GM10248 (cell line): Measurements from ENCODE around the gene CD300LF.

Experiments
- CTCF ChIA-PET: fragments of 300-600 bp; sonication (Branson Sonifier 250); formaldehyde crosslinking; extraction: SDS; loops from one replicate; lab custom pipeline; 2021; ENCODE audit warnings: antibody characterized with exemption; lab: Yijun Ruan, JAX
- POLR2A ChIA-PET: fragments of 350-650 bp; sonication (Branson Sonifier 250); formaldehyde crosslinking; extraction: SDS; loops from one replicate; lab custom pipeline; 2020; ENCODE audit warnings: antibody characterized with exemption; lab: Yijun Ruan, JAX
- DNase-seq: peaks from one replicate; pipeline ENCODE4 v3.0.0; 2012; ENCODE audit errors: extremely low spot score
- TF ChIP-seq, protein P1 (sequence below): IDR thresholded peaks from 2 replicates; pipeline ENCODE4 v1.5.1; 2012; ENCODE audit warnings: mild to moderate bottlenecking, low read depth; ENCODE audit errors: extremely low read depth, missing control alignments, control extremely low read depth

CD300LF gene

DNA sequence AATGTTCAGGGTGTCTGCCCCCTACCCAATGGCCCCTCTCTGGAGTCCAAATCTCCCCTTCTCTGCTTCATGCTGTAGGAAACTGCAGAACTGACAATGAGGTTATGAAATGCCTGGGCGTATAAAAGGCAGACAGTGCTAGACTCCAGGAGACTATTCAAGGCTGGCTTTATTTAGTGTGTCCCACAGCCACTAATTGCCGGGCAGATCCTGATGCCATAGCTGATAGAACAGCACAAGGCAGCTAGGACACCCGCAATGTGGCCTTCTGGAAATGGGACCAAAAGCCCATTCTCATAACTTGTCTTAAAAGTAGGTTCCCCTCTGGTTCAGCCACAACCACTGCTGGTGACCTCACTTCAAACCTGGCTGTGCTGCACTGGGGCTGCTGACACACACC is 60.7 kb downstream of the CD300LF start:
- POLR2A ChIA-PET = no interaction called here
- TF ChIP-seq, protein P1, sequence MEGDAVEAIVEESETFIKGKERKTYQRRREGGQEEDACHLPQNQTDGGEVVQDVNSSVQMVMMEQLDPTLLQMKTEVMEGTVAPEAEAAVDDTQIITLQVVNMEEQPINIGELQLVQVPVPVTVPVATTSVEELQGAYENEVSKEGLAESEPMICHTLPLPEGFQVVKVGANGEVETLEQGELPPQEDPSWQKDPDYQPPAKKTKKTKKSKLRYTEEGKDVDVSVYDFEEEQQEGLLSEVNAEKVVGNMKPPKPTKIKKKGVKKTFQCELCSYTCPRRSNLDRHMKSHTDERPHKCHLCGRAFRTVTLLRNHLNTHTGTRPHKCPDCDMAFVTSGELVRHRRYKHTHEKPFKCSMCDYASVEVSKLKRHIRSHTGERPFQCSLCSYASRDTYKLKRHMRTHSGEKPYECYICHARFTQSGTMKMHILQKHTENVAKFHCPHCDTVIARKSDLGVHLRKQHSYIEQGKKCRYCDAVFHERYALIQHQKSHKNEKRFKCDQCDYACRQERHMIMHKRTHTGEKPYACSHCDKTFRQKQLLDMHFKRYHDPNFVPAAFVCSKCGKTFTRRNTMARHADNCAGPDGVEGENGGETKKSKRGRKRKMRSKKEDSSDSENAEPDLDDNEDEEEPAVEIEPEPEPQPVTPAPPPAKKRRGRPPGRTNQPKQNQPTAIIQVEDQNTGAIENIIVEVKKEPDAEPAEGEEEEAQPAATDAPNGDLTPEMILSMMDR = no peak
- CTCF ChIA-PET = no interaction called here
- DNase-seq = no peak

GRCh38 chr17:74649909-74650308 is 62.8 kb downstream of the CD300LF start:
- TF ChIP-seq, protein P1 = no peak
- ChIA-PET POLR2A (no interaction called here), CTCF (interaction anchor here (1.1 to 3.6 kb wide), 3 partner anchors 8 to 87 kb away, joined by 3 to 34 read pairs (median 22); partner anchors contain the start of gene RAB37)
- no peak for DNase-seq

DNA sequence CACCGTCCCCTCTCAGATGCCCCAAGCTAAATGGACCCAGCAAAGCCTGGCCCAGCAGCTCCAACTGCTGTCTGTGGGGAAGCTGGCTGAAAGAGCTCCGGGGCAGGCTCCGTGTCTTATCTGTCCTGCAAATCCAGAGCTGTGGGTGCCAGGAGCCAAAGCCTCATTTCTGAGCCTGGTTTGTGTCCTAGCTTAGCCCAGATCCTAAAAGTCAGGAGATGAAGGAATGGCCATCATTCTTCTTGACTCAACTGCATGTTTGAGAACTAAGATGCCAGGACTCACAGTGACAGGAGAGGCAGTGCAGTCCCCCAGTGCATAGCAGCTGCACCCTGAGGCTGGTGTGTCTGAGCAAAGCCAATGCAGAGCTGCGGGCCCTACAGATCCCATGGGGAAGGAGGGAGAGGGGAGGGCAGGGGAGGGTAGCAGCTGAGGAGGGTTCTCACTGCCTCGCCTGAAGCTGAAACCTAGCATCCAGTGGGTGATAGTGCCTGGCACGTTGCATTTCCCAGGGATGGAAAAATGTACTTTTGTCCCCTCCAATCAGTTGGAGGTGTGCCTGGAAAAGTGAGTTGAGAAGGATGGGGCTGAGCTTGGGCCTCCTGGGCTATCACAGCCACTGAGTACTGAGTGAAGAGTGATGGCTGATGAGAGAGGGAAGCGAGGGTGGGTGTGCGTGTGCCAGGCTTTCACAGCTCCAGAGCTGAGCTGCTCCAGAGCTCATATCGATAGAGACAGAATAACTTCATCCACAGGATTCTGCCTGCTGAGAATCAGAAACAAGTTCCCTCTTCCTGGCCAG is 64.7 kb downstream of the CD300LF start:
- no peak for DNase-seq
- ChIA-PET POLR2A (no interaction called here), CTCF (interaction anchor here (0.8 to 3.6 kb wide), 12 partner anchors 9 to 268 kb away, joined by 3 to 34 read pairs (median 5); partner anchors contain the start of genes CD300H and RAB37)
- TF ChIP-seq, protein P1 = no peak

GRCh38 chr17:74646231-74646630 is 66.5 kb downstream of the CD300LF start:
- TF ChIP-seq, protein P1 = peak; percentile 79
- ChIA-PET POLR2A (no interaction called here), CTCF (interaction anchor here (0.8 to 3.6 kb wide), 3 partner anchors 11 to 101 kb away, joined by 3 to 34 read pairs (median 11); partner anchors contain the start of genes CD300C and CD300H)
- DNase-seq = peak; percentile 66

DNA sequence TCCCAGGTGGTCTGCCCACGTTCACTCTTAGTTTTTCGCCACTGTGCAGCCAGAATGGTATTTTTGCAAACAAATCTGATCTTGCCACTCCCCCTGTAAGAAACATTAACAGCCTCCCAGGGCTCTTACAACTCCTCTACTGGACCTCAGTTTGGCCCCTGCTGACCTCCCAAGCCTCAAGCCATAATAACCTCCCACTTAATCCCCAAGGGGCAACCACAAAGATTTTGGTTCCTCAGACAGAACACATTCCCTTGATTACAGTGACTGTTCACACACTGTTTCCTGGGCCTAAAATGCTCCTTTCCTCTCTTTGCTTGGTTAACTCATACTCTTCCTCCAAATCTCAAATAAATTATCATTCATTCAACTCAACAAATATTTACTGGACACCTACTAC is 67.7 kb downstream of the CD300LF start:
- no peak for DNase-seq
- ChIA-PET CTCF (interaction anchor here (1.1 to 2.5 kb wide), 2 partner anchors 10 to 12 kb away, joined by 3 to 14 read pairs; no protein-coding TSS in a partner anchor), POLR2A (no interaction called here)

DNA sequence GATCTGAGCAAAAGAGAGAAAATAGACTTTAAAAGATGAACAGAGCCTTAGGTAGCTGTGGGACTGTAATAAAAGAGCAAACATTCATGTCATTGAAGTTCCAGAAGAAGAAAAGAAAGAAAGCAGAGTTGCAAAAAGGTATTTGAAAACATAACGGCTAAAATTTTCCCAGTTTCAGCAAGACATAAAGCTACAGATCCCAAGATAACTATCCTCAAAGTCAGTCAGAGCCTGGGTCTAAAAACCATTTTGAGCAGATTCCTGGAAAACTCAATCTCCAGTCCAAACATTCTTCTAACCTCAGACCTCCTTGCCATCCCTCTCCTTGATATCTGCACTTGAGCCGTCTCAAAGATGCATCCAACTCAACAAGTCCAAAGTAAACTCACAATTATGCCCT is 68.3 kb downstream of the CD300LF start:
- CTCF ChIA-PET = interaction anchor here (1.1 to 2.5 kb wide), 2 partner anchors 10 to 13 kb away, joined by 3 to 14 read pairs; no protein-coding TSS in a partner anchor
- no peak for DNase-seq
- POLR2A ChIA-PET = no interaction called here
- TF ChIP-seq, protein P1 = no peak

More for the DNA sequence above, 67.7 kb downstream of the CD300LF start:
- TF ChIP-seq, protein P1 = no peak
